Measurements from ENCODE around the gene GAGE12G. TPM values are rescaled to one million over a fixed set of nuclear protein-coding genes. Genes with fewer than 3 reads are reported as not detected.

The GAGE12G gene
- total and polyA plus RNA-seq, 2 of the 4 experiments (the other 2 are of a cell fraction): not detected

DNA sequence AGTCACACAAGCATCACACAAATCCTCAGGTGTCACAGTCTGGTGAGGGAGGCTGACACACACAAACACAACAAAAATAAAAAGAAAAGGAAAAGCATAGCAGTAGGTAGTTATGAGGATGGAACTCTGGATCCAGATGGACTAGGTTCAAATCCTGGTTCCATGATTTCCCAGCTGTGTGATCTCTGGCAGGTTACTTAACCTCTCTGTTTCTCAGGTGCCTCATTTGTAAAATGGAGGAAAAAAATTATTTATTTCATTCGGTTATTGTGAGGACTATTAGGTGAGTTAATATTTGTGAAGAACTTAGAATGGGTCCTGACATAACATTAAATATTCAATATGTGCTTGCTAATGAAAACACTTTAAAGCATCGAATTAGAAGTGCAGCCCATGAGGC is 48.4 kb downstream of the GAGE12G start:
- Histone ChIP-seq H3K36me3 (ENCODE audit: control insufficient read depth, insufficient read depth, low read length) (no peaks in the 10 kb centered on the region), H3K9me1 (ENCODE audit: insufficient read depth, low read length) (no peaks in the 10 kb centered on the region), H3K23ac (ENCODE audit: low read depth, low read length) (no peak overlapping the region), H3K9me3 (ENCODE audit: control insufficient read depth, insufficient read depth, low read length) (no peaks in the 10 kb centered on the region; the same call in 1 of the 2 replicates), H4K20me1 (ENCODE audit: insufficient read depth, low read length) (no peaks in the 10 kb centered on the region), H4K91ac (ENCODE audit: insufficient read depth, low read depth, low read length) (no peak overlapping the region), H3K56ac (ENCODE audit: extremely low read depth, insufficient read depth, low read length) (no peak overlapping the region), H2AFZ (replicated peaks; ENCODE audit: low read length, poor library complexity) (no peak overlapping the region), H2BK120ac (ENCODE audit: low read depth, low read length) (no peak overlapping the region), H2BK15ac (ENCODE audit: low read depth, low read length) (no peak overlapping the region), H3K27me3 (ENCODE audit: control insufficient read depth, insufficient read depth, low read length) (no peaks in the 10 kb centered on the region), H4K8ac (ENCODE audit: low read depth in 2 of 2, low read length in 2 of 2) (no peak overlapping the region), H3K79me1 (ENCODE audit: low read depth in 1 of 2, low read length in 2 of 2) (no peaks in the 10 kb centered on the region), H3K18ac (ENCODE audit: low read depth, low read length) (no peak overlapping the region), H2BK5ac (ENCODE audit: low read depth, low read length, poor library complexity, severe bottlenecking) (no peak overlapping the region), H2AK9ac (replicated peaks; ENCODE audit: low read depth, low read length, poor library complexity) (no peak overlapping the region), H3K14ac (replicated peaks; ENCODE audit: low read depth, low read length) (no peak overlapping the region), H2AK5ac (ENCODE audit: low read depth, low read length) (no peak overlapping the region), H2BK20ac (ENCODE audit: low read depth, low read length) (no peak overlapping the region), H3K9ac (ENCODE audit: low read depth, low read length) (no peak overlapping the region), H3K4ac (ENCODE audit: low read depth, low read length) (no peak overlapping the region), H3K4me3 (ENCODE audit: insufficient read depth, low read depth, low read length) (no peak overlapping the region), H3K27ac (ENCODE audit: insufficient read depth, low read length) (no peak overlapping the region), H3K4me1 (ENCODE audit: control insufficient read depth, insufficient read depth, low read length) (no peaks in the 10 kb centered on the region), H4K5ac (ENCODE audit: low read depth, low read length) (no peak overlapping the region), H3K4me2 (ENCODE audit: low read depth, low read length) (no peak overlapping the region)
- no CpG with 5 or more reads among the region's 2 CpGs for WGBS, 2 experiments (ENCODE audit: extremely low coverage in 2 of 2, insufficient read length in 1 of 2)
- in situ Hi-C loops (cut with MboI; ENCODE audit: low sequenced_read_pairs): no loop called here
- ChIA-PET POLR2A (ENCODE audit: unreplicated experiment) (no interaction called here), CTCF (no interaction called here)
- ATAC-seq (ENCODE audit: low read depth) (no peak), DNase-seq (no peak)
- intact Hi-C loops (cut with micrococcal nuclease): no loop called here
- TF ChIP-seq CHD1 (IDR thresholded peaks at IDR 0.05; ENCODE audit: low read depth, low read length): no peak
- TF ChIP-seq POLR2A (IDR thresholded peaks at IDR 0.05; ENCODE audit: low read depth, low read length): no peak
- TF ChIP-seq, protein P1, sequence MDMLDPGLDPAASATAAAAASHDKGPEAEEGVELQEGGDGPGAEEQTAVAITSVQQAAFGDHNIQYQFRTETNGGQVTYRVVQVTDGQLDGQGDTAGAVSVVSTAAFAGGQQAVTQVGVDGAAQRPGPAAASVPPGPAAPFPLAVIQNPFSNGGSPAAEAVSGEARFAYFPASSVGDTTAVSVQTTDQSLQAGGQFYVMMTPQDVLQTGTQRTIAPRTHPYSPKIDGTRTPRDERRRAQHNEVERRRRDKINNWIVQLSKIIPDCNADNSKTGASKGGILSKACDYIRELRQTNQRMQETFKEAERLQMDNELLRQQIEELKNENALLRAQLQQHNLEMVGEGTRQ (IDR thresholded peaks at IDR 0.05; ENCODE audit: low read depth, low read length): no peak
- TF ChIP-seq CTCF (conservative IDR thresholded peaks at IDR 0.05; ENCODE audit: low read depth, low read length): no peak
- no peak for TF ChIP-seq FOS (IDR thresholded peaks at IDR 0.05; ENCODE audit: low read depth, low read length)
- no peak for TF ChIP-seq SMC3 (IDR thresholded peaks at IDR 0.05; ENCODE audit: low read depth, low read length)
- no peak for TF ChIP-seq MAZ (IDR thresholded peaks at IDR 0.05; ENCODE audit: borderline replicate concordance, low read depth, low read length)
- no peak for TF ChIP-seq NFE2L2 (IDR thresholded peaks at IDR 0.05; ENCODE audit: low read depth, low read length)
- no peak for TF ChIP-seq CEBPB (IDR thresholded peaks at IDR 0.05; ENCODE audit: low read depth, low read length)
- TF ChIP-seq MXI1 (IDR thresholded peaks at IDR 0.05; ENCODE audit: borderline replicate concordance, low read depth, low read length): no peak
- no peak for TF ChIP-seq MAFK (IDR thresholded peaks at IDR 0.05; ENCODE audit: low read depth, low read length)
- dilution Hi-C loops (cut with HindIII; ENCODE audit: low sequenced_read_pairs, unreplicated experiment): no loop called here
- BruUV-seq (replicated peaks): no TSS peak
